Immature natural killer cell (primary cell): ENCODE measurements around the gene KRI1. TPM values are rescaled to one million over a fixed set of nuclear protein-coding genes. Genes with fewer than 3 reads are reported as not detected.
"Not testable (repeated sequence)": the region's sequence is repeated elsewhere in the genome, so short reads cannot be mapped to it uniquely, and the experiment has no call there.

ENCODE experiments used
- DNase-seq, 3 donors: peaks; one replicate each; pipeline ENCODE4 v3.0.0; 2022; ENCODE audit warnings: mixed read lengths in 1 of 3
- H3K27ac Mint-ChIP-seq, 6 donors: one replicate each; pipeline ENCODE4 v1.8.0; 2020; ENCODE audit warnings: mixed read lengths in 6 of 6, mild to moderate bottlenecking in 5 of 6, inconsistent platforms in 4 of 6, moderate library complexity in 3 of 6
- H3K27me3 Mint-ChIP-seq, 3 donors: one replicate each; pipeline ENCODE4 v1.8.0; 2020 to 2021; ENCODE audit warnings: low read depth in 3 of 3, mild to moderate bottlenecking in 3 of 3, mixed read lengths in 3 of 3, moderate library complexity in 3 of 3, inconsistent platforms in 1 of 3
- H3K36me3 Mint-ChIP-seq, 3 donors: one replicate each; pipeline ENCODE4 v1.8.0; 2020; ENCODE audit warnings: mixed read lengths in 3 of 3, inconsistent platforms in 2 of 3, mild to moderate bottlenecking in 2 of 3
- H3K4me1 Mint-ChIP-seq, 2 donors: one replicate each; pipeline ENCODE4 v1.8.0; 2020; ENCODE audit warnings: inconsistent platforms in 2 of 2, mild to moderate bottlenecking in 2 of 2, mixed read lengths in 2 of 2, moderate library complexity in 1 of 2
- H3K4me3 Mint-ChIP-seq, 5 donors: one replicate each; pipeline ENCODE4 v1.8.0; 2020; ENCODE audit warnings: mild to moderate bottlenecking in 5 of 5, mixed read lengths in 5 of 5, inconsistent platforms in 3 of 5, moderate library complexity in 3 of 5
- H3K9me3 Mint-ChIP-seq, 6 donors: one replicate each; pipeline ENCODE4 v1.8.0; 2020; ENCODE audit warnings: mild to moderate bottlenecking in 6 of 6, mixed read lengths in 6 of 6, inconsistent platforms in 4 of 6, moderate library complexity in 3 of 6
- polyA plus RNA-seq, 3 donors: library from polyadenylated mRNA; unstranded; fragments of 300-500 nt; fragmentation: Illumina TruSeq; gene quantifications; one replicate each; pipeline ENCODE4 v1.2.3, GENCODE V29; 2021

The KRI1 gene
- polyA plus RNA-seq, 3 donors from 2014 or later = 5.7 to 44.4 (median 10.1) TPM

DNA sequence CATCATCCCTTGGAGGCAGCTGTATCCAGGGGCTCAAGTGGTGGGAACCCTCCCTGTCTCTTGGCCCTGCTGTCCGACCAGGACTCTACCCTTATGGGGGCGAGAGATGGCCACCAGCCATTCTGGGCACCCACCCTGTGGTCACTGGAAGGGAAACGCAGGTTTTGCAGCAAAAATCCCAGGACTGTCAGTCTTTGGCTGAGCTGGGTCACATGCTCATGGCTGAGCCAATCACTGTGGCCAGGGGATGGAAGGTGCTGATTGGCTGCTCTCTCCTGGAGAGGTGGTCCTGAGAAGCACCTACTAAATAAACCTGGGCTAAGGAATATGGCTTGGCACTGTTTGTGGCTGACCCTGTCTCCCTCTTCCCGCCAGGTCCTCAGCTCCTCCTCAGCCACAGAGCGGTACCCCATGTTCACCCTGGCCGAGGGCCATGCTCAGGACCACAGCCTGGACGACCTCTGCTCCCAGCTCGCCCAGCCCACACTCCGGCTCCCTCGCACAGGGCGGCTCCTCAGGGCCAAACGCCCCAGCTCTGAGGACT lies 13.2 kb downstream of the KRI1 start:
- Mint-ChIP-seq H3K36me3 (peaks cover 3 to 21% (median 3%) of the 10 kb centered on the region in 3 donors), H3K27me3 (peaks cover 5 to 8% (median 8%) of the 10 kb centered on the region in 3 donors), H3K4me1 (peaks cover 62 to 64% of the 10 kb centered on the region in 2 donors), H3K9me3 (no peaks in the 10 kb centered on the region), H3K4me3 (peak overlapping the region; percentile 21 to 86 (median 81)), H3K27ac (peak overlapping the region; percentile 89 to 98 (median 96))
- peak in 1 of 3 donors; percentile 21 for DNase-seq

DNA sequence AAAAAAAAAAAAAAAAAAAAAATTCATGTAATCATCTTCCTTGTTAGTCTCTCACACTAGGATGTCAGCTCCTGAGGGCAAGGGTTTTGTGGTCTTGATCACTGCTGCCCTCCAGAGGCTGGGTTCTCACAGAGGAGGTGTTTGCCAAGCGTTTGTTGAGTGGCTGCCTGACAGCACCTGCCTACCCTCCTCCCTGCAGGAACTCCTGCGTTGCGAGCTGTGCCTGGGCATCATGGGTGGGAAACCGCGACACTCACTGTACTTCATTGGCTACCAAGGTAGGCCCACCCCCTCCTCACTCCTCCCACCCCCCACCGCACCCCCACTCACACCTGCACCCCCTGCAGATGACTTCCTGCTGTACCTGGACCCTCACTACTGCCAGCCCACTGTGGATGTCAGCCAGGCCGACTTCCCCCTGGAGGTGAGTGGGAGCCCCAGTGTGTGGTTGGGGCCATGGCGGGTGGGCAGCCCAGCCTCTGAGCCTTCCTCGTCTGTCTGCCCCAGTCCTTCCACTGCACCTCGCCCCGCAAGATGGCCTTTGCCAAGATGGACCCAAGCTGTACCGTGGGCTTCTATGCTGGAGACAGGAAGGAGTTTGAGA lies 14.0 kb downstream of the KRI1 start:
- H3K4me3 Mint-ChIP-seq = peak overlapping the region; percentile 33 to 67 (median 41)
- H3K36me3 Mint-ChIP-seq = peaks cover 3 to 24% (median 3%) of the 10 kb centered on the region in 3 donors
- H3K27ac Mint-ChIP-seq = peak overlapping the region; percentile 89 to 98 (median 96)
- H3K9me3 Mint-ChIP-seq = no peaks in the 10 kb centered on the region
- H3K4me1 Mint-ChIP-seq = peaks cover 62 to 66% of the 10 kb centered on the region in 2 donors
- H3K27me3 Mint-ChIP-seq = peaks cover 5 to 9% (median 8%) of the 10 kb centered on the region in 3 donors
- peak; percentile 69 to 75 (median 74) for DNase-seq

- Mint-ChIP-seq H3K4me3 (peak overlapping the region in 2 of 5 donors; percentile 4 to 35), H3K36me3 (peaks cover 3 to 24% (median 3%) of the 10 kb centered on the region in 3 donors), H3K4me1 (peaks cover 59 to 65% of the 10 kb centered on the region in 2 donors), H3K27ac (peak overlapping the region; percentile 62 to 98 (median 92))
- not testable (repeated sequence) for H3K9me3 Mint-ChIP-seq, DNase-seq, H3K27me3 Mint-ChIP-seq
Observed at GRCh38 chr19:10551006-10551405, 14.8 kb downstream of the KRI1 start.

- peak overlapping the region; percentile 40 to 97 (median 70) for H3K27ac Mint-ChIP-seq
- no peaks in the 10 kb centered on the region for H3K9me3 Mint-ChIP-seq
- H3K27me3 Mint-ChIP-seq = peaks cover 3 to 9% (median 8%) of the 10 kb centered on the region in 3 donors
- DNase-seq = no peak
- peaks cover 52 to 58% of the 10 kb centered on the region in 2 donors for H3K4me1 Mint-ChIP-seq
- peaks cover 3 to 24% (median 3%) of the 10 kb centered on the region in 3 donors for H3K36me3 Mint-ChIP-seq
- no peak overlapping the region for H3K4me3 Mint-ChIP-seq
Observed at GRCh38 chr19:10550336-10550735, 15.5 kb downstream of the KRI1 start.

DNA sequence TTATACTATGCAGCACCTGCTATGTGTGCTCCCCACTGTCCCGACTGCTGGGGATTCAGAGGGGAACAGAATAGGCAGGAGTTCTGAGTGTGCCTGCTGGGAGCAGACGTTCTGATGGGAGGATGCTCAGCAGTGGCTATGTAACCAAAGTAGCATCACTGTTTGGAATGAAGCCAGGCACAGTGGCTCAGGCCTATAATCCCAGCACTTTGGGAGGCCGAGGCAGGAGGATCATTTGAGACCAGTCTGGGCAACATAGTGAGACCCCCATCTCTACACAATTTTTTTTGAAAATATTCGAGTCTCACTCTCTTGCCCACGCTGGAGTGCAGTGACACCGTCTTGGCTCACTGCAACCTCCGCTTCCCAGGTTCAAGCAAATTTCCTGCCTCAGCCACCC lies 16.1 kb downstream of the KRI1 start:
- H3K27ac Mint-ChIP-seq = peak overlapping the region in 2 of 6 donors; percentile 66 to 73
- peaks cover 3 to 9% (median 8%) of the 10 kb centered on the region in 3 donors for H3K27me3 Mint-ChIP-seq
- H3K36me3 Mint-ChIP-seq = peaks cover 3 to 24% (median 3%) of the 10 kb centered on the region in 3 donors

DNA sequence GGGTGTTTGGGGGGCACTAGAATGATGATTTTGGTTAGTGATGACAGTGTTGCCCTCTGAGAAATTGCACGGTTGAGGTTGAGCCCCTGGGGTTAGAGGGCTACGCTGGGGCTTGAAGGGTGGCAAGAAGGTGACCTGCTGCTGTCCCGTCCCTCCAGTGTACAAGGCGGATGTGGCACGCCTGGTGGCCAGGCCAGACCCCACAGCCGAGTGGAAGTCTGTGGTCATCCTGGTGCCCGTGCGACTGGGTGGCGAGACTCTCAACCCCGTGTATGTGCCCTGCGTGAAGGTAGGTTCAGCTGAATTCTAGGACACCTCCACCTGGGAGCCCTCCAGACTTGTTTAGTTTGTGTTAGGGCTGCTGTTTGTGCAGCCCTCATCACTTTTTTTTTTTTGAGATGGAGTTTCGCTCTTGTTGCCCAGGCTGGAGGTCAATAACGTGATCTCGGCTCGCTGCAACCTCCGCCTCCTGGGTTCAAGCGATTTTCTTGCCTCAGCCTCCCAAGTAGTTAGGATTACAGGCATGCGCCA lies 17.0 kb downstream of the KRI1 start:
- Mint-ChIP-seq H3K36me3 (peaks cover 0 to 19% (median 0%) of the 10 kb centered on the region in 3 donors), H3K27me3 (peaks cover 2 to 13% (median 8%) of the 10 kb centered on the region in 3 donors), H3K27ac (peak overlapping the region in 2 of 6 donors; percentile 23 to 49), H3K9me3 (no peaks in the 10 kb centered on the region), H3K4me1 (peaks cover 48 to 53% of the 10 kb centered on the region in 2 donors), H3K4me3 (no peak overlapping the region)
- DNase-seq = no peak

More for the DNA sequence above, 16.1 kb downstream of the KRI1 start:
- Mint-ChIP-seq H3K4me1 (peaks cover 52 to 58% of the 10 kb centered on the region in 2 donors), H3K9me3 (no peaks in the 10 kb centered on the region), H3K4me3 (no peak overlapping the region)
- DNase-seq = no peak

DNA sequence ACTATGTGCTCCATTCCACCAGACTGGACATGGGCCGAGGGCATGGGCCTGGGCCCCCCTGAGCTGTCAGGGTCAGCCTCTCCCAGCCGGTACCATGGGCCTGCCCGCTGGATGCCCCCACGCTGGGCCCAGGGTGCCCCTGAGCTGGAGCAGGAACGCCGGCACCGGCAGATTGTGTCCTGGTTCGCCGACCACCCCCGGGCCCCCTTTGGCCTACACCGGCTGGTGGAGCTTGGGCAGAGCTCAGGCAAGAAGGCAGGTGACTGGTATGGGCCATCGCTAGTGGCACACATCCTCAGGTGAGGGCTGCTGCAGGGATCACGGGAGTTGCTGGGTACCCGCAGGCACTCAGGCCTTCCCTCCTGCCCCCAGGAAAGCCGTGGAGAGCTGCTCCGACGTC lies 19.0 kb downstream of the KRI1 start:
- Mint-ChIP-seq H3K4me1 (peaks cover 36 to 41% of the 10 kb centered on the region in 2 donors), H3K4me3 (no peak overlapping the region), H3K9me3 (no peaks in the 10 kb centered on the region), H3K27ac (peak overlapping the region in 1 of 6 donors; percentile 2), H3K27me3 (peaks cover 2 to 14% (median 5%) of the 10 kb centered on the region in 3 donors), H3K36me3 (peaks cover 0 to 17% (median 0%) of the 10 kb centered on the region in 3 donors)
- DNase-seq = no peak

DNA sequence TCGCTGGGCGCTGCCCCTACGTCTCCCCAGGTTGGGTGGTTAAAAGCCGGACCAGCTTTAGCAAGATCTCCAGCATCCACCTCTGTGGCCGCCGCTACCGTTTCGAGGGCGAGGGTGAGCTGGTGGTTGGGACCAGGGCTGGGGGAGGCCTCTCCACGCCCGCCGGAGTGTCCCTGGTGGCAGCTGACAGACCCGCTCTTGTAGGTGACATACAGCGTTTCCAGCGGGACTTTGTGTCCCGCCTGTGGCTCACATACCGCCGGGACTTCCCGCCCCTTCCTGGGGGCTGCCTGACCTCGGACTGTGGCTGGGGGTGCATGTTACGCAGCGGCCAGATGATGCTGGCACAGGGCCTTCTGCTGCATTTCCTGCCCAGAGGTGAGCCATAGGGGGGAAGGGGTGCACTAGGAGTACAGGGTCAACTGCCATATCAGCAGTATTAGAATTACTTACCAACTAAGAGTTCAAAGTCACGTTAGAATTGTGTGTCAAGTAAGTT lies 21.0 kb downstream of the KRI1 start:
- H3K36me3 Mint-ChIP-seq = peaks cover 0 to 6% (median 0%) of the 10 kb centered on the region in 3 donors
- peak overlapping the region; percentile 90 to 97 (median 90) for H3K27ac Mint-ChIP-seq
- H3K27me3 Mint-ChIP-seq = peaks cover 2 to 11% (median 5%) of the 10 kb centered on the region in 3 donors
- no peaks in the 10 kb centered on the region for H3K9me3 Mint-ChIP-seq
- H3K4me3 Mint-ChIP-seq = peak overlapping the region; percentile 89 to 93 (median 92)
- peaks cover 19 to 32% of the 10 kb centered on the region in 2 donors for H3K4me1 Mint-ChIP-seq
- peak in 1 of 3 donors; percentile 33 for DNase-seq

GRCh38 chr19:10544242-10544752 lies 21.5 kb downstream of the KRI1 start:
- Mint-ChIP-seq H3K36me3 (peaks cover 0 to 6% (median 0%) of the 10 kb centered on the region in 3 donors), H3K4me3 (peak overlapping the region; percentile 89 to 93 (median 92)), H3K27ac (peak overlapping the region; percentile 90 to 97 (median 90)), H3K27me3 (peaks cover 2 to 11% (median 5%) of the 10 kb centered on the region in 3 donors), H3K9me3 (no peaks in the 10 kb centered on the region), H3K4me1 (peaks cover 19 to 30% of the 10 kb centered on the region in 2 donors)
- DNase-seq = peak in 1 of 3 donors; percentile 33

DNA sequence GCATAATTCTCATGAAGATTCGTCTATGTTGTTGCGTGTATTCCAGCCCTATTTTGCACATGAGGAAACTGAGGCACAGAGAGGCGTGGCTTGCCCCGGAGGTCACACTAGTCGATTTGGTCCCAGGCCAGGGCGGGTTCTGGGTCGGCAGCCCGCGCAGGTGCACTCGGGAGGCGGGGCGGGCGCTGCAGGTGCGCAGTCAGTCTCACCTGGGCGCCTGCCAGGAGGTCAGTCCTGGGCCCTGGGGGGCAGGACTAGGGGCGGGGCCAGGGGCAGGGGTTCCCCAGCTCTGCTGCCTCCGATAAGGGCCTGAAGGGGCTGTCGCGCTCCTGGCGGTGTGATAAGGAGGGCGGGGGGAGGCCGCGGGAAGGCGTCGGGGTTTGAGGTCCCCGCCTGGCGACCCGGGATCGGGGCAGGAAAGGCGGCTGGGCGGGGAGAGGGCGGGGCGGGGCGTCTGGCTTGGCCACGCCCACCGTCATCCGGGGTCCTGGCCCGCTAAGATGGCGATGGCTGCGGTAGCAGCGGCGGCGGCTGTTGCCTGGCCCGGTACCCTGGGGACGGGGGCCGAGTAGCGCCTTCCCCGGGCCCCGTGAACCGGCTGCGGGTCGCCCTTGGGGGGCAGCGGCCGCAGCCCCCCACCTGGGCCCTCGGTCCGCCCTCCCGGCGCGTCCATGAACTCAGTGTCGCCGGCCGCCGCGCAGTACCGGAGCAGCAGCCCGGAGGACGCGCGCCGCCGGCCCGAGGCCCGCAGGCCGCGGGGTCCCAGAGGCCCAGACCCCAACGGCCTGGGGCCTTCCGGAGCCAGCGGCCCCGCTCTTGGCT lies 22.2 kb downstream of the KRI1 start, which contains the start of gene ATG4D:
Gene ATG4D (plus strand): TSS at position 485 of the 822 bp plus-strand sequence. CDS start 187 bp downstream, at position 672.
- Mint-ChIP-seq H3K27me3 (peaks cover 0 to 11% (median 9%) of the 10 kb centered on the region in 3 donors), H3K36me3 (peaks cover 0 to 6% (median 0%) of the 10 kb centered on the region in 3 donors), H3K4me1 (peaks cover 24 to 37% of the 10 kb centered on the region in 2 donors), H3K27ac (peak within 1 kb of the TSS; percentile 90 to 97 (median 90)), H3K9me3 (no peaks in the 10 kb centered on the region), H3K4me3 (peak within 1 kb of the TSS; percentile 89 to 93 (median 92))
- peak; percentile 76 to 82 (median 81) for DNase-seq

GRCh38 chr19:10543059-10543419 lies 22.8 kb downstream of the KRI1 start:
- H3K4me3 Mint-ChIP-seq = peak overlapping the region; percentile 77 to 85 (median 82)
- H3K9me3 Mint-ChIP-seq = no peaks in the 10 kb centered on the region
- H3K36me3 Mint-ChIP-seq = peaks cover 0 to 3% (median 0%) of the 10 kb centered on the region in 3 donors
- H3K27ac Mint-ChIP-seq = peak overlapping the region; percentile 23 to 81 (median 79)
- no peak for DNase-seq
- peaks cover 30 to 40% of the 10 kb centered on the region in 2 donors for H3K4me1 Mint-ChIP-seq
- peaks cover 0 to 11% (median 10%) of the 10 kb centered on the region in 3 donors for H3K27me3 Mint-ChIP-seq

DNA sequence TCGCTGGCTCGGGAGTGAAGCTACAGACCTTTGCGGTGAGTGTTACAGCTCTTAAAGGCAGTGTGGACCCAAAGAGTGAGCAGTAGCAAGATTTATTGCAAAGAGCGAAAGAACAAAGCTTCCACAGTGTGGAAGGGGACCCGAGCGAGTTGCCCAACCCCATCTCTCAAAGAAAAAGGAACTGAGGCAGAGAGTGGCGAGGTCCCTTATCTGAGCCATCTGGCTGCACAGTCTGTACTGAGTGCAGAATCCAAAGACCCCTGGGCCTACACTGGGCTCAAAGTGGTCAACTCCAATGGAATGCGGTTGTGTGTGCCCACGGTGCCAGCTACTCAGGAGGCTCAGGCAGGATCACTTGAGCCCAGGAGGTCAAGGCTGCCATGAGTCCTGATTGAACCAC lies 26.8 kb downstream of the KRI1 start:
- Mint-ChIP-seq H3K4me3 (peak overlapping the region; percentile 56 to 84 (median 69)), H3K4me1 (peaks cover 19 to 29% of the 10 kb centered on the region in 2 donors), H3K27ac (peak overlapping the region in 3 of 6 donors; percentile 29 to 81 (median 77))
- H3K27me3 Mint-ChIP-seq, H3K9me3 Mint-ChIP-seq, DNase-seq, H3K36me3 Mint-ChIP-seq: not testable (repeated sequence)
